HG03571 (cell line): ENCODE results near the gene UNC93A.

Experiments
- ATAC-seq: cut with Tn5 transposase; IDR thresholded peaks from one replicate; pipeline ENCODE4 v1.9.1; 2021; ENCODE audit not compliant: unreplicated experiment

UNC93A gene

GRCh38 chr6:167293088-167293589 is 2.0 kb downstream of the UNC93A start:
- no peak for ATAC-seq

- no peak for ATAC-seq
Observed at GRCh38 chr6:167293590-167294091, 2.5 kb downstream of the UNC93A start.

GRCh38 chr6:167294241-167294640 is 3.1 kb downstream of the UNC93A start:
- ATAC-seq, result no peak

- ATAC-seq, result no peak
Observed at GRCh38 chr6:167294651-167295494, 3.8 kb downstream of the UNC93A start.

- no peak for ATAC-seq
Observed at GRCh38 chr6:167295495-167296292, 4.6 kb downstream of the UNC93A start.

DNA sequence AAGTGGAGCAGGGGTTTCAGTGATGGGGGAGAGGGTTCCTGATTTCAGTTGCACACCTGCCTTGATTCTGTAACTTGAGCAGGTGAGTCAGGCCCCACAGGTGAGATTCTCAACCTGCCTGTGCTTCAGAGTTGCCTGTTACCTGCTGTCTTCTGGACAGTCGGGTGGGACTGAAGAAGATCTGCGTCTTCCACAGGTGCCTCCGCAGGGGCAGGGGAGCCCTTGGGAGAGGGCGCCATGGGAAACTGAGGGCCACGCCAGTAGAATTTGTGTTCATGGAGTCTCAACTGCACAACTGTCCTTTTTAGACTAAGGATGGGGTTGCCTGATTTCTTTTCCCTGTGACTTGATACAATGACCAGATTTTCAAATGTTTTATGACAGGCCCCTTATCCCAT is 5.2 kb downstream of the UNC93A start:
- no peak for ATAC-seq

GRCh38 chr6:167296902-167297301 is 5.8 kb downstream of the UNC93A start:
- ATAC-seq, result no peak

GRCh38 chr6:167298127-167298526 is 7.0 kb downstream of the UNC93A start:
- no peak for ATAC-seq

- no peak for ATAC-seq
Observed at GRCh38 chr6:167299641-167300308, 8.7 kb downstream of the UNC93A start.

DNA sequence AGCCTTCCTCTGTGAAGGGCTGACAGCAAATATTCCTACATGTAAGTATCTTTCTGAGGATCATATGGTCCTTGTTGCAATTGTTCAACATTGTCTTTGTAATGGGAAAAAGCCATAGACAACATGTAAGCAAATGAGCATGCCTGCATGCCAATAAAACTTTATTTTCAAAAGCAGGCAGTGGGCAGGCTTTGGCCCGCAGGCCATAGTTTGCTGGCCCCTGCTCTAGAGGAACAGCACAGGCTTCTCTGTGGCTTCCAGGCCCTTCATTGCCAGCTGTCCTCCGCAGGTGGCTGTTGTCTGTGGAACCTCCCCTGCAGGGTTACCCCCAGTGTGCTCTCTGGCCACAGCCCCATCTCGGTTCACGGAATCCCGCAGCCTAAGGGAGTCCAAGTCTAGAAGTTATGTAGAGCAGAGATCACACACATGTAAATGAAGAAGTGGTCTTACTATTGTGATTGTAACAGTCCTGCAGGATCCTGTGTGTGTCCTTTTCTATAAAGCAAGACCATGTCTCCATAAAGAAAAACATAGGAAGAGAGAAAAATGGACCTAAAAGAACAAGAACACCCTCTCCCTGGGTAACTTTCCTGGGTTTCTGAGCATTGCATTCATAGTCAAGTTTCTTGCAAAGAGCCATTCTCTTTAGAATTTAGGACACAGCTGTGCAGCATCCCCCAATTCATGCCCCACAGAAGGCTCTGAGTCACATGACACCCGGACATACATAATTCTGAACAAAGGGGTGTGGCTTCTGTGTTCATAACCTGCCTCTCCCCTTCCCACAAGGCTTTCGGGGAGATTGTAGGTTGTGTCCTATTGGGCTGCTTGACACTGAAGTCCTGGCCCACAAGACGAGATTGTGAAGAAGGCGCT is 10.0 kb downstream of the UNC93A start:
- ATAC-seq, result no peak

DNA sequence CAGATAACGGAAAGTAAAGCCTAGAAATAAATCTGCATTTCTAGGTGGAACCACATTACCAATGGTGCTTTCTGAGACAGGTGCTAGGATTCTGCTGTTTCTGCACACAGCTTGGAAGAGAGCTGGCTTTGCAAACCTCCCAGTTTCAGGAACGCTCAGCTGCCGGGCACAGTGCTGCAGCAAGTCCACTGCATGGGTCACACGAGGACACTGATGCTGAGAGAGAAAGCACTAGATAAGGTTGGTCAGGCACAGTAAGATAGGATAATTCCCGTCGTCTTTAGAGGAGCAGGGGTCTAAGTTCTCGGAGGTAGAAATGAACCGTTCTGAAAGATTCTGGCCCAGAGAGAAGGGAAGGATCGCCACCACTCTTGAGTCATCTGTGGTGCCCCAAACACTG is 11.0 kb downstream of the UNC93A start:
- ATAC-seq, result no peak

- no peak for ATAC-seq
Observed at GRCh38 chr6:167302796-167303195, 11.7 kb downstream of the UNC93A start.

GRCh38 chr6:167303675-167304625 is 12.8 kb downstream of the UNC93A start:
- ATAC-seq, result no peak

- ATAC-seq, result no peak
Observed at GRCh38 chr6:167304912-167305311, 13.8 kb downstream of the UNC93A start.

DNA sequence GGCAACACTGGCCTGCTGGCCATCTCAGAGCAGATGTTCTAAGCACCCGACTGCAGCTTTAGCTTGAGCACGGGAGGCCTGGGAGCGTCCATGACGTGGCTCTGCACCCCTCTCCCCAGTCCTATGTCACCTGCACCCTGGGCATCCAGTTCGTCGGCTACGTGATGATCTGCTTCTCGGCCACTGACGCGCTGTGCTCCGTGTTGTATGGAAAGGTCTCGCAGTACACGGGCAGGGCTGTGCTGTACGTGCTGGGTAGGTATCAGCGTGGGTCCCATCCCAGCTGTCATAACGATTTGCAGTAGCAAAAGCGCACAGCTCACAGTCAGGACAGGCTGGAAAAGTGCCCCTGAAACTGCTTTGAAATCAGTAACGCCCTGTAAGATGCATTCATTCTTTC is 14.7 kb downstream of the UNC93A start:
- ATAC-seq, result no peak

DNA sequence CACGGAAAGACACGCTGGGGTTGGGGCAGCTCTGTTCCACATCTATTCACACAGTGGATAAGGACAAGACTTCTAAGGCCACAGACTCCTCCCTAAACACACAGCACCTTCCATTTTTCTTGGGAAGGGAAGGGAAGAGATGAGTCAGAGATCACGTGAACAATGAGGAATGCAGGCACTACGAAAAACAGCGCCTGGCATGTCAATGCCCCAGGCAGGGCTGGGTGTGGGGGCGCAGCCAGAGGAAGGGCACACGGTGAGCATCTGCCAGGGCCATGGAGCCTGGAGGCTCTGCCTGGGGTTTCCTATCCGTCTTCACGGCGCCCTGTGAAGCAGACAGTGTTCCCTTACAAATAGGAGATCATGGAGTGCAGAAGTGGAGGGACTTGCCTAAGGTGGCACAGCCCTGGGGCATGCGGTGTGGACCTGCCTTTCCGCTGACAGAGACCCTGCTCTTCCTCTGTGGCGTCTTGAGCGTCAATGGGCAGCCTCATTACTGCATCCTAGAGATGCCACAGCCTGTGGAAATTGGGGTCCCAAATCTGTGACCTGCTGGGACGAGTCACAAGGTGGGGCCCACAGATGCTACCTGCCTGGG is 15.4 kb downstream of the UNC93A start:
- ATAC-seq, result no peak

DNA sequence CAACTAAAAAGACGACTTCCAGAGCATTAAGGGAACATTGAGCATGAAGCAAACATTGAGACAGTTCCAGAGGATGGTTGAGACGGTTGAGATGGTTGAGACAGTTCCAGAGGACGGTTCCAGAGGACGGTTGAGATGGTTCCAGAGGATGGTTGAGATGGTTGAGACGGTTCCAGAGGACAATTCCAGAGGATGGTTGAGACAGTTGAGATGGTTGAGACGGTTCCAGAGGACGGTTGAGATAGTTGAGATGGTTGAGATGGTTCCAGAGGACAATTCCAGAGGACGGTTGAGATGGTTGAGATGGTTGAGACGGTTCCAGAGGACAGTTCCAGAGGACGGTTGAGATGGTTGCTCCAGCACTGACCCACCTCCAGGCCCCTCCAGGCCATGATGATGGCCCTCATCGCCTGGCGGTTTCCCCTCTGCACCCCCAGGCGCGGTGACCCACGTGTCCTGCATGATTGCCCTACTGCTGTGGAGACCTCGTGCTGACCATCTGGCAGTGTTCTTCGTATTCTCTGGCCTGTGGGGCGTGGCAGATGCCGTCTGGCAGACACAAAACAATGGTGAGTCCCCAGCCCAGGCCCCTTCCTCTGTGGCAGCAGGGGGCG is 16.3 kb downstream of the UNC93A start:
- no peak for ATAC-seq

DNA sequence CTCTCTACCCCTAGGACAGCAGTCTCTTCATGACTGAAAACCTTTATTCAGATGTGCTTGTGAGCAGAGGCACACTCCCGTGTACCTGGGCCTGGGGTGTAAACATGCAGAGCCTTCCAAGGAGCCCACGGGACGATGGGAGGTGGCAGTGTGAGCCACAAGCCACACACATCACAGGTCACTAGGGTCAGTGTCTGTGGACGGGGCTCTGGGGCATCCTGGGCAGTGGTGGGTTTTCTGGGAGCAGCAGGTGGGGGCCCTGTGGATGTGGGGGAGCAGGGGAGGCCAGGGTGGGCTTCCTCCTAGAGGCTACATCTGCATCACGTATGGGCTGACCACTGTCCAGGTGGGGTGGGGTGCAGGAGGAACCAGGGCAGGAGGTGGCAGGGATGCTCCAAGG is 17.1 kb downstream of the UNC93A start:
- ATAC-seq, result no peak
